Measurements from ENCODE around the gene GFI1. TPM values are rescaled to one million over a fixed set of nuclear protein-coding genes. Genes with fewer than 3 reads are reported as not detected.

The GFI1 gene
- polyA plus RNA-seq, 2 donors: 0.40 to 0.47 TPM

- H3K9me3 ChIP-seq (ENCODE audit: control insufficient read depth in 2 of 2, insufficient read depth in 1 of 2, low read depth in 1 of 2, low read length in 1 of 2): no peaks in the 10 kb centered on the region
- no peak overlapping the region for H3K4me3 ChIP-seq (ENCODE audit: low read depth in 1 of 2, low read length in 2 of 2)
- H3K27ac ChIP-seq (ENCODE audit: low read depth in 2 of 2, low read length in 1 of 2): no peak overlapping the region
- H3K4me1 ChIP-seq (ENCODE audit: control insufficient read depth in 2 of 2, insufficient read depth in 2 of 2, low read length in 1 of 2): no peaks in the 10 kb centered on the region
- H3K36me3 ChIP-seq (ENCODE audit: control insufficient read depth in 2 of 2, insufficient read depth in 2 of 2, low read length in 1 of 2): no peaks in the 10 kb centered on the region
- 66 to 71% methylated on average over 6 of the region's 6 CpGs for WGBS, 2 donors
- no peaks in the 10 kb centered on the region for H3K27me3 ChIP-seq (ENCODE audit: control insufficient read depth in 1 of 2, insufficient read depth in 2 of 2, low read length in 2 of 2)
Observed at GRCh38 chr1:92505015-92505692, 18.4 kb upstream of the GFI1 start.

- no peaks in the 10 kb centered on the region for H3K9me3 ChIP-seq (ENCODE audit: control insufficient read depth in 2 of 2, insufficient read depth in 1 of 2, low read depth in 1 of 2, low read length in 1 of 2)
- no peaks in the 10 kb centered on the region for H3K4me1 ChIP-seq (ENCODE audit: control insufficient read depth in 2 of 2, insufficient read depth in 2 of 2, low read length in 1 of 2)
- WGBS, 2 donors: 77 to 78% methylated on average over 8 of the region's 8 CpGs
- no peaks in the 10 kb centered on the region for H3K36me3 ChIP-seq (ENCODE audit: control insufficient read depth in 2 of 2, insufficient read depth in 2 of 2, low read length in 1 of 2)
- no peaks in the 10 kb centered on the region for H3K27me3 ChIP-seq (ENCODE audit: control insufficient read depth in 1 of 2, insufficient read depth in 2 of 2, low read length in 2 of 2)
- no peak overlapping the region for H3K27ac ChIP-seq (ENCODE audit: low read depth in 2 of 2, low read length in 1 of 2)
- H3K4me3 ChIP-seq (ENCODE audit: low read depth in 1 of 2, low read length in 2 of 2): no peak overlapping the region
Observed at GRCh38 chr1:92504291-92505014, 17.7 kb upstream of the GFI1 start.

GRCh38 chr1:92503926-92504285, 17.2 kb upstream of the GFI1 start:
- Histone ChIP-seq H3K4me1 (ENCODE audit: control insufficient read depth in 2 of 2, insufficient read depth in 2 of 2, low read length in 1 of 2) (no peaks in the 10 kb centered on the region), H3K9me3 (ENCODE audit: control insufficient read depth in 2 of 2, insufficient read depth in 1 of 2, low read depth in 1 of 2, low read length in 1 of 2) (no peaks in the 10 kb centered on the region), H3K4me3 (ENCODE audit: low read depth in 1 of 2, low read length in 2 of 2) (no peak overlapping the region), H3K27ac (ENCODE audit: low read depth in 2 of 2, low read length in 1 of 2) (no peak overlapping the region), H3K36me3 (ENCODE audit: control insufficient read depth in 2 of 2, insufficient read depth in 2 of 2, low read length in 1 of 2) (no peaks in the 10 kb centered on the region), H3K27me3 (ENCODE audit: control insufficient read depth in 1 of 2, insufficient read depth in 2 of 2, low read length in 2 of 2) (no peaks in the 10 kb centered on the region)
- 68 to 76% methylated on average over 6 of the region's 6 CpGs for WGBS, 2 donors

GRCh38 chr1:92503043-92503925, 16.6 kb upstream of the GFI1 start:
- H3K27me3 ChIP-seq (ENCODE audit: control insufficient read depth in 1 of 2, insufficient read depth in 2 of 2, low read length in 2 of 2): no peaks in the 10 kb centered on the region
- no peak overlapping the region for H3K27ac ChIP-seq (ENCODE audit: low read depth in 2 of 2, low read length in 1 of 2)
- no peak overlapping the region for H3K4me3 ChIP-seq (ENCODE audit: low read depth in 1 of 2, low read length in 2 of 2)
- H3K4me1 ChIP-seq (ENCODE audit: control insufficient read depth in 2 of 2, insufficient read depth in 2 of 2, low read length in 1 of 2): no peaks in the 10 kb centered on the region
- H3K9me3 ChIP-seq (ENCODE audit: control insufficient read depth in 2 of 2, insufficient read depth in 1 of 2, low read depth in 1 of 2, low read length in 1 of 2): no peaks in the 10 kb centered on the region
- H3K36me3 ChIP-seq (ENCODE audit: control insufficient read depth in 2 of 2, insufficient read depth in 2 of 2, low read length in 1 of 2): no peaks in the 10 kb centered on the region
- WGBS, 2 donors: 71 to 75% methylated on average over 6 of the region's 6 CpGs

DNA sequence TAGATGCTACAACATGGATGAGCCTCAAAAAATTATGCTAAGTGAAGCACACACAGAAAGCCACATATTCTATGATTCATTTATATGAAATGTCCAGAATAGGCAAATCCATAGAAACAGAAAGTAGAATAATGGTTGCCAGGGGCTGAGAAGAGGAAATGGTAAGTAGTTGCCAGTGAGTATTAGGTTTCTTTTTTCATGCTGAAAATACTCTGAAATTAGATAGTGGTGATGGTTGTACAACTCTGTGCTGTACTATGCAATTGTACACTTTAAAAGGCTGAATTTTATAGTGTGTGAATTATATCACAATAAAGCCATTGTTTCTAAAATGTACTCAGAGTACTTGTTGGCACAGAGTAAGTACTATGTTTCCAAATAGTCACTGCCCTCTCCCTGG, 15.5 kb upstream of the GFI1 start:
- no peaks in the 10 kb centered on the region for H3K9me3 ChIP-seq (ENCODE audit: control insufficient read depth in 2 of 2, insufficient read depth in 1 of 2, low read depth in 1 of 2, low read length in 1 of 2)

GRCh38 chr1:92500552-92500951, 13.8 kb upstream of the GFI1 start:
- Histone ChIP-seq H3K27me3 (ENCODE audit: control insufficient read depth in 1 of 2, insufficient read depth in 2 of 2, low read length in 2 of 2) (no peaks in the 10 kb centered on the region), H3K36me3 (ENCODE audit: control insufficient read depth in 2 of 2, insufficient read depth in 2 of 2, low read length in 1 of 2) (no peaks in the 10 kb centered on the region), H3K4me3 (ENCODE audit: low read depth in 1 of 2, low read length in 2 of 2) (no peak overlapping the region), H3K9me3 (ENCODE audit: control insufficient read depth in 2 of 2, insufficient read depth in 1 of 2, low read depth in 1 of 2, low read length in 1 of 2) (no peaks in the 10 kb centered on the region), H3K4me1 (ENCODE audit: control insufficient read depth in 2 of 2, insufficient read depth in 2 of 2, low read length in 1 of 2) (no peaks in the 10 kb centered on the region), H3K27ac (ENCODE audit: low read depth in 2 of 2, low read length in 1 of 2) (no peak overlapping the region)
- WGBS, 2 donors: 63 to 65% methylated on average over 1 of the region's 1 CpG

More for the DNA sequence above, 15.5 kb upstream of the GFI1 start:
- Histone ChIP-seq H3K27me3 (ENCODE audit: control insufficient read depth in 1 of 2, insufficient read depth in 2 of 2, low read length in 2 of 2) (no peaks in the 10 kb centered on the region), H3K27ac (ENCODE audit: low read depth in 2 of 2, low read length in 1 of 2) (no peak overlapping the region), H3K4me1 (ENCODE audit: control insufficient read depth in 2 of 2, insufficient read depth in 2 of 2, low read length in 1 of 2) (no peaks in the 10 kb centered on the region), H3K36me3 (ENCODE audit: control insufficient read depth in 2 of 2, insufficient read depth in 2 of 2, low read length in 1 of 2) (no peaks in the 10 kb centered on the region), H3K4me3 (ENCODE audit: low read depth in 1 of 2, low read length in 2 of 2) (no peak overlapping the region)

DNA sequence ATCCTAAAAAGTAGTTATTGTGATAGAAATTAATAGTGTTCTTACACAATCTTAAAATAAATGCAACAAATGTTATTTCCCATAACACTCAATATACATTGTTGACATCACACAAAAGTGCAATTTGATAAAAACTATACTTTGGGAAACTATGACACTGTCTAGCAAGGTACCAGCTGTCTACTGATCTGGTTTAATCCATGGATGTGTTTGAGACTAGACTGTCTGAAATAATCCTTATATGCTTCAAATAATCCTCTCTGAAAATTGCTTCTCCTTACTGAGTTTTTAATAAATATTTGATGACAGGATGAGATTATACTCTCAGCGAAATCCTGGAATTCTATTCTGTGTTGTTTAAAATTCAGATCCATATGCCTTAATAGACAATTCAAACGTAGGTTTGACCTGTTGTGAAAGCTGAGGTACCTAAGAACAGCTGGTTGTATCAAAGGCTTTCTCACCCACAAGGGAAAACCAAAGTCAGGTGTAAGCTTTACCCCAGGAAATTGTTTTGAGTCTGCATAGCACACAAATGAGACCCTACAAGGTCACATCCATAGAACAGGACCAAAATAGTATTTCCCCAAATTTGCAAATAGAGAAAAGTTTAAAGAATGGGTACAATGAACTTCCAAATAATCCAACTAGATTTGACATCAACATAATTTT, 8.8 kb upstream of the GFI1 start:
- H3K4me1 ChIP-seq (ENCODE audit: control insufficient read depth in 2 of 2, insufficient read depth in 2 of 2, low read length in 1 of 2): no peaks in the 10 kb centered on the region
- H3K4me3 ChIP-seq (ENCODE audit: low read depth in 1 of 2, low read length in 2 of 2): no peak overlapping the region
- H3K9me3 ChIP-seq (ENCODE audit: control insufficient read depth in 2 of 2, insufficient read depth in 1 of 2, low read depth in 1 of 2, low read length in 1 of 2): no peaks in the 10 kb centered on the region
- no peaks in the 10 kb centered on the region for H3K27me3 ChIP-seq (ENCODE audit: control insufficient read depth in 1 of 2, insufficient read depth in 2 of 2, low read length in 2 of 2)
- H3K36me3 ChIP-seq (ENCODE audit: control insufficient read depth in 2 of 2, insufficient read depth in 2 of 2, low read length in 1 of 2): no peaks in the 10 kb centered on the region
- no peak overlapping the region for H3K27ac ChIP-seq (ENCODE audit: low read depth in 2 of 2, low read length in 1 of 2)
- WGBS, 2 donors: 62 to 64% methylated on average over 2 of the region's 2 CpGs

- WGBS, 2 donors: 89 to 92% methylated on average over 4 of the region's 4 CpGs
- H3K36me3 ChIP-seq (ENCODE audit: control insufficient read depth in 2 of 2, insufficient read depth in 2 of 2, low read length in 1 of 2): no peaks in the 10 kb centered on the region
- H3K27ac ChIP-seq (ENCODE audit: low read depth in 2 of 2, low read length in 1 of 2): no peak overlapping the region
- H3K4me3 ChIP-seq (ENCODE audit: low read depth in 1 of 2, low read length in 2 of 2): no peak overlapping the region
- no peaks in the 10 kb centered on the region for H3K4me1 ChIP-seq (ENCODE audit: control insufficient read depth in 2 of 2, insufficient read depth in 2 of 2, low read length in 1 of 2)
- no peaks in the 10 kb centered on the region for H3K27me3 ChIP-seq (ENCODE audit: control insufficient read depth in 1 of 2, insufficient read depth in 2 of 2, low read length in 2 of 2)
- no peaks in the 10 kb centered on the region for H3K9me3 ChIP-seq (ENCODE audit: control insufficient read depth in 2 of 2, insufficient read depth in 1 of 2, low read depth in 1 of 2, low read length in 1 of 2)
Observed at GRCh38 chr1:92494485-92495141, 7.9 kb upstream of the GFI1 start.

DNA sequence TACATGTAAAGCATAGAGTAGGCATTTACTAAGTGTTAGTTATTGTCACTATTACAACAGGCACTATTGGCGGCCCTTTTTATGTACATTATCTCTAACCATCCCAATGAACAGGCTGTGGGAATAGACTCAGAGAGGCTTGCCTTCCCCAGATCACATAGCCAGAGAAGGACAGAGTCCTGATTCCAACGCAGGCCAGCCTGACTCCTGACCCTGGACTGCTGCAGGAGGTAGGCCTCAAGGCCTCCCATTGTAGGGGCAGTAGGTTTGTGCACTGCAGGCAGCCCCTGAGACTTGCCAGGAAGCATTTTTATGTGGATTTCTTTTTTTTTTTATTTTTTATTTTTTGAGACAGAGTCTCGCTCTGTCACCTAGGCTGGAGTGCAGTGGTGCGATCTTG, 6.4 kb upstream of the GFI1 start:
- no peak overlapping the region for H3K4me3 ChIP-seq (ENCODE audit: low read depth in 1 of 2, low read length in 2 of 2)
- no peaks in the 10 kb centered on the region for H3K27me3 ChIP-seq (ENCODE audit: control insufficient read depth in 1 of 2, insufficient read depth in 2 of 2, low read length in 2 of 2)
- H3K36me3 ChIP-seq (ENCODE audit: control insufficient read depth in 2 of 2, insufficient read depth in 2 of 2, low read length in 1 of 2): no peaks in the 10 kb centered on the region
- no peaks in the 10 kb centered on the region for H3K4me1 ChIP-seq (ENCODE audit: control insufficient read depth in 2 of 2, insufficient read depth in 2 of 2, low read length in 1 of 2)
- no peaks in the 10 kb centered on the region for H3K9me3 ChIP-seq (ENCODE audit: control insufficient read depth in 2 of 2, insufficient read depth in 1 of 2, low read depth in 1 of 2, low read length in 1 of 2)
- no peak overlapping the region for H3K27ac ChIP-seq (ENCODE audit: low read depth in 2 of 2, low read length in 1 of 2)
- WGBS, 2 donors: 97% methylated on average over 4 of the region's 4 CpGs

All from esophagus (tissue), 2 donors.